ENCODE results near the gene SEC24C.

Gene SEC24C

GRCh38 chr10:73789659-73790055 is 45.5 kb downstream of the SEC24C start:
- no peak overlapping the region for H3K4me3 ChIP-seq (ENCODE audit: low read length, poor library complexity, severe bottlenecking)
- no peak overlapping the region for H3K4me2 ChIP-seq (ENCODE audit: low read depth, low read length, poor library complexity, severe bottlenecking)
- H3K36me3 ChIP-seq (ENCODE audit: insufficient read depth, low read length) = peaks cover 55% of the 10 kb centered on the region; the same call in 1 of the 2 replicates
- peaks cover 18% of the 10 kb centered on the region for H3K4me1 ChIP-seq (ENCODE audit: insufficient read depth, low read length, poor library complexity, severe bottlenecking)
- H3K9me3 ChIP-seq (ENCODE audit: insufficient read depth, low read depth, low read length) = no peaks in the 10 kb centered on the region
- H3K9me2 ChIP-seq (replicated peaks; ENCODE audit: low read depth, low read length) = no peaks in the 10 kb centered on the region
- H3K27me3 ChIP-seq (ENCODE audit: insufficient read depth, low read length, poor library complexity, severe bottlenecking) = no peaks in the 10 kb centered on the region
- H4K20me1 ChIP-seq (ENCODE audit: insufficient read depth, low read length, poor library complexity, severe bottlenecking) = peaks cover 13% of the 10 kb centered on the region
- no peak overlapping the region for H2AFZ ChIP-seq (ENCODE audit: low read length)
- peaks cover 33% of the 10 kb centered on the region for H3K79me2 ChIP-seq (ENCODE audit: insufficient read depth, low read length)
- TF ChIP-seq EZH2phosphoT487 (IDR thresholded peaks at IDR 0.05; ENCODE audit: borderline replicate concordance) = no peak
- no peak for TF ChIP-seq CTCF (conservative IDR thresholded peaks at IDR 0.05; ENCODE audit: low read length)
- no peak overlapping the region for H3K9ac ChIP-seq (ENCODE audit: low read depth, low read length, poor library complexity, severe bottlenecking)
- no peaks in the 10 kb centered on the region for H3F3A ChIP-seq (ENCODE audit: low read depth)

DNA sequence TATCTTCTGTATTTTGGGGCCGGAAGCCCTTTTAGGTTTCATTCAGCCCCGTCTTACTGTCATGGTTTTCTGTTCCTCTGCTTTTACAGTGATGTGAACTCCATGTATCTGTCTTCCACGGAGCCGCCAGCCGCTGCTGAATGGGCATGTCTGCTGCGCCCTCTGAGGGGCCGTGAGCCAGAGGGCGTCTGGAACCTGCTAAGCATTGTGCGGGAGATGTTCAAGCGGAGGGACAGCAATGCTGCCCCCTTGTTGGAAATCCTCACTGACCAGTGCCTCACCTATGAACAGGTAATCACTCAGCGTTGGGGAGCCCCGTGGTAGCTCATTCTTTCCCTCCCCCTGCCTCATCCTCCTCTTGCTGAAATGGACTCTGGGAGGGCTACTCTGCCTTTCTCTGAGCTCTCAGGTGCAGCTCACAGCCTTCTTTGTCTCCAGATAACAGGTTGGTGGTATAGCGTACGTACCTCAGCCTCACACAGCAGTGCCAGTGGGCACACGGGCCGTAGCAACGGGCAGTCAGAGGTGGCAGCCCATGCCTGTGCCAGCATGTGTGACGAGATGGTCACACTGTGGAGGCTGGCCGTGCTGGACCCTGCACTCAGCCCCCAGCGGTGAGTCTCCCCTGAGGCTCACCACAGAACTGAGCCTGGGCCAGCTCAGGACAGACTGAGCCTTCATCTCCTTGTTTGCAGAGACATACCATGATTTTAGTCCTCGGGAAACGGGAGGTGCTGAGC is 46.9 kb downstream of the SEC24C start:
- H3K79me2 ChIP-seq (ENCODE audit: insufficient read depth, low read length) = peaks cover 27% of the 10 kb centered on the region
- TF ChIP-seq EZH2phosphoT487 (IDR thresholded peaks at IDR 0.05; ENCODE audit: borderline replicate concordance) = no peak
- no peak for TF ChIP-seq CTCF (conservative IDR thresholded peaks at IDR 0.05; ENCODE audit: low read length)
- H3K27me3 ChIP-seq (ENCODE audit: insufficient read depth, low read length, poor library complexity, severe bottlenecking) = no peaks in the 10 kb centered on the region
- no peaks in the 10 kb centered on the region for H3K9me3 ChIP-seq (ENCODE audit: insufficient read depth, low read depth, low read length)
- H3K9ac ChIP-seq (ENCODE audit: low read depth, low read length, poor library complexity, severe bottlenecking) = no peak overlapping the region
- H2AFZ ChIP-seq (ENCODE audit: low read length) = no peak overlapping the region
- H3K4me3 ChIP-seq (ENCODE audit: low read length, poor library complexity, severe bottlenecking) = no peak overlapping the region
- H3K4me2 ChIP-seq (ENCODE audit: low read depth, low read length, poor library complexity, severe bottlenecking) = no peak overlapping the region
- H3K9me2 ChIP-seq (replicated peaks; ENCODE audit: low read depth, low read length) = no peaks in the 10 kb centered on the region
- H3F3A ChIP-seq (ENCODE audit: low read depth) = no peaks in the 10 kb centered on the region
- H4K20me1 ChIP-seq (ENCODE audit: insufficient read depth, low read length, poor library complexity, severe bottlenecking) = peaks cover 10% of the 10 kb centered on the region
- H3K4me1 ChIP-seq (ENCODE audit: insufficient read depth, low read length, poor library complexity, severe bottlenecking) = peaks cover 14% of the 10 kb centered on the region
- H3K36me3 ChIP-seq (ENCODE audit: insufficient read depth, low read length) = peaks cover 63% of the 10 kb centered on the region; the same call in 1 of the 2 replicates

DNA sequence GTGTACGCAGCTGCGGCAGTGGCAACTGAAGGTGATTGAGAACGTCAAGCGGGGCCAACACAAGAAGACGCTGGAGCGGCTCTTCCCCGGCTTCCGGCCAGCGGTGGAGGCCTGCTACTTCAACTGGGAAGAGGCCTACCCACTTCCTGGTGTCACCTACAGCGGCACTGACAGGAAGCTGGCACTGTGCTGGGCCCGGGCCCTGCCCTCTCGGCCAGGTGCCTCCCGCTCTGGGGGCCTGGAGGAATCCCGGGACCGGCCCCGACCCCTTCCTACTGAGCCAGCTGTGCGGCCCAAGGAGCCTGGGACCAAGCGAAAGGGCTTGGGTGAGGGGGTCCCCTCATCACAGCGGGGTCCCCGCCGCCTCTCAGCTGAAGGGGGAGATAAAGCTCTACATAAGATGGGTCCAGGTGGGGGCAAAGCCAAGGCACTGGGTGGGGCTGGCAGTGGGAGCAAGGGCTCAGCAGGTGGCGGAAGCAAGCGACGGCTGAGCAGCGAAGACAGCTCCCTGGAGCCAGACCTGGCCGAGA is 47.8 kb downstream of the SEC24C start:
- H3K9ac ChIP-seq (ENCODE audit: low read depth, low read length, poor library complexity, severe bottlenecking) = no peak overlapping the region
- no peaks in the 10 kb centered on the region for H3K27me3 ChIP-seq (ENCODE audit: insufficient read depth, low read length, poor library complexity, severe bottlenecking)
- H3F3A ChIP-seq (ENCODE audit: low read depth) = no peaks in the 10 kb centered on the region
- peaks cover 3% of the 10 kb centered on the region for H4K20me1 ChIP-seq (ENCODE audit: insufficient read depth, low read length, poor library complexity, severe bottlenecking)
- TF ChIP-seq EZH2phosphoT487 (IDR thresholded peaks at IDR 0.05; ENCODE audit: borderline replicate concordance) (no peak), CTCF (conservative IDR thresholded peaks at IDR 0.05; ENCODE audit: low read length) (no peak)
- H3K9me2 ChIP-seq (replicated peaks; ENCODE audit: low read depth, low read length) = no peaks in the 10 kb centered on the region
- peaks cover 14% of the 10 kb centered on the region for H3K4me1 ChIP-seq (ENCODE audit: insufficient read depth, low read length, poor library complexity, severe bottlenecking)
- H3K4me3 ChIP-seq (ENCODE audit: low read length, poor library complexity, severe bottlenecking) = no peak overlapping the region
- H3K79me2 ChIP-seq (ENCODE audit: insufficient read depth, low read length) = peaks cover 18% of the 10 kb centered on the region
- no peak overlapping the region for H2AFZ ChIP-seq (ENCODE audit: low read length)
- H3K36me3 ChIP-seq (ENCODE audit: insufficient read depth, low read length) = peaks cover 69% of the 10 kb centered on the region; the same call in 1 of the 2 replicates
- H3K9me3 ChIP-seq (ENCODE audit: insufficient read depth, low read depth, low read length) = no peaks in the 10 kb centered on the region
- no peak overlapping the region for H3K4me2 ChIP-seq (ENCODE audit: low read depth, low read length, poor library complexity, severe bottlenecking)

All from Loucy (cell line).